ENCODE data around the gene ADGRV1.

- TF ChIP-seq EZH2 (IDR thresholded peaks at IDR 0.05; ENCODE audit: insufficient read depth, low read length) = no peak
- TF ChIP-seq CTCF (IDR thresholded peaks at IDR 0.05; ENCODE audit: insufficient read depth, low read depth, low read length) = no peak
These were observed 372.3 kb downstream of the ADGRV1 start for GRCh38 chr5:90930756-90931431.
